CD4-positive, alpha-beta T cell (primary cell): Measurements from ENCODE around the gene MRPS18A. TPM values are rescaled to one million over a fixed set of nuclear protein-coding genes. Genes with fewer than 3 reads are reported as not detected.

Experiments
- ATAC-seq: fragments of 200-7000 bp; cut with Tn5 transposase; one replicate; pipeline ENCODE4 v1.10.0; 2022; ENCODE audit warnings: mild to moderate bottlenecking; ENCODE audit not compliant: poor library complexity
- CTCF ChIA-PET: fragments of 350-600 bp; sonication (Branson Sonifier 250); formaldehyde crosslinking; loops from one replicate; lab custom pipeline; 2021; ENCODE audit warnings: antibody characterized with exemption, inconsistent platforms; lab: Charles Lee
- POLR2A ChIA-PET: fragments of 350-600 bp; sonication (Branson Sonifier 250); formaldehyde crosslinking; loops from one replicate; lab custom pipeline; 2021; ENCODE audit warnings: antibody characterized with exemption, inconsistent platforms; lab: Charles Lee
- DNase-seq, 14 experiments: peaks; one replicate each; pipeline ENCODE4 v3.0.0-alpha.2; 2013 to 2020; ENCODE audit warnings: mixed read lengths in 2 of 14
- H3K27ac ChIP-seq, 2 donors: one replicate each; pipeline versions ENCODE4 v1.5.1 to v1.7.0; 2013; ENCODE audit warnings: low read length in 2 of 2, low read depth in 1 of 2, mild to moderate bottlenecking in 1 of 2
- H3K27me3 ChIP-seq, 2 experiments: 1 replicate in 1 of 2; 2 replicates in 1 of 2; pipeline versions ENCODE4 v1.6.1 to v1.7.0; 2013; ENCODE audit warnings: low read length in 2 of 2, control low read depth in 1 of 2, mild to moderate bottlenecking in 1 of 2, moderate library complexity in 1 of 2; ENCODE audit not compliant: insufficient read depth in 2 of 2, control insufficient read depth in 1 of 2
- H3K36me3 ChIP-seq: one replicate; pipeline ENCODE4 v1.6.1; 2013; ENCODE audit warnings: low read length, control low read depth; ENCODE audit not compliant: insufficient read depth
- H3K4me1 ChIP-seq: one replicate; pipeline ENCODE4 v1.6.1; 2013; ENCODE audit warnings: low read length, control low read depth; ENCODE audit not compliant: insufficient read depth
- H3K4me3 ChIP-seq: one replicate; pipeline ENCODE4 v1.5.1; 2013; ENCODE audit warnings: mild to moderate bottlenecking, low read length, moderate library complexity
- H3K9me3 ChIP-seq, 2 experiments: 1 replicate in 1 of 2; 2 replicates in 1 of 2; pipeline versions ENCODE4 v1.6.1 to v1.7.0; 2013; ENCODE audit warnings: low read length in 2 of 2, mild to moderate bottlenecking in 2 of 2, control low read depth in 1 of 2, moderate library complexity in 1 of 2; ENCODE audit not compliant: control insufficient read depth in 1 of 2, insufficient read depth in 1 of 2
- H3K27ac Mint-ChIP-seq: one replicate; pipeline ENCODE4 v1.8.0; 2020; ENCODE audit warnings: mixed read lengths
- H3K27me3 Mint-ChIP-seq: one replicate; pipeline ENCODE4 v1.8.0; 2021; ENCODE audit warnings: mixed read lengths
- H3K36me3 Mint-ChIP-seq: one replicate; pipeline ENCODE4 v1.8.0; 2021; ENCODE audit warnings: low read depth, mixed read lengths
- H3K4me1 Mint-ChIP-seq: one replicate; pipeline ENCODE4 v1.8.0; 2021; ENCODE audit warnings: low read depth, mixed read lengths
- H3K4me3 Mint-ChIP-seq: one replicate; pipeline ENCODE4 v1.8.0; 2020; ENCODE audit warnings: mild to moderate bottlenecking, mixed read lengths
- H3K9me3 Mint-ChIP-seq: one replicate; pipeline ENCODE4 v1.8.0; 2020; ENCODE audit warnings: mixed read lengths
- intact Hi-C, 2 experiments: fragments of 100-400 bp; cut with DNase I in 1 of 2; cut with micrococcal nuclease in 1 of 2; formaldehyde crosslinking; loops; one replicate each; pipeline versions ENCODE4 v1.15.1 to v1.9.0; 2023 to 2025; cut with DNase I, micrococcal nuclease
- total RNA-seq, 174 experiments: library from RNA in 2 of 174; stranded (reverse) in 2 of 174; gene quantifications; one replicate each; pipeline ENCODE4 v1.2.3 and lab custom pipeline; 2021 to 2026
- TF ChIP-seq, protein P1 (sequence below): fragments of 200-600 bp; IDR thresholded peaks from one replicate; pipeline ENCODE4 v1.8.0; 2022; ENCODE audit warnings: antibody characterized with exemption, mild to moderate bottlenecking

The MRPS18A gene
- total RNA-seq, 2 experiments from 2014 or later, result 26.1 to 27.7 TPM

- no peaks in the 10 kb centered on the region for H3K36me3 ChIP-seq
- no peak for DNase-seq
- H3K4me1 ChIP-seq, result no peaks in the 10 kb centered on the region
- ChIA-PET CTCF (no interaction called here), POLR2A (no interaction called here)
- no peaks in the 10 kb centered on the region for H3K9me3 Mint-ChIP-seq
- intact Hi-C loops, result no loop called here
- TF ChIP-seq, protein P1, sequence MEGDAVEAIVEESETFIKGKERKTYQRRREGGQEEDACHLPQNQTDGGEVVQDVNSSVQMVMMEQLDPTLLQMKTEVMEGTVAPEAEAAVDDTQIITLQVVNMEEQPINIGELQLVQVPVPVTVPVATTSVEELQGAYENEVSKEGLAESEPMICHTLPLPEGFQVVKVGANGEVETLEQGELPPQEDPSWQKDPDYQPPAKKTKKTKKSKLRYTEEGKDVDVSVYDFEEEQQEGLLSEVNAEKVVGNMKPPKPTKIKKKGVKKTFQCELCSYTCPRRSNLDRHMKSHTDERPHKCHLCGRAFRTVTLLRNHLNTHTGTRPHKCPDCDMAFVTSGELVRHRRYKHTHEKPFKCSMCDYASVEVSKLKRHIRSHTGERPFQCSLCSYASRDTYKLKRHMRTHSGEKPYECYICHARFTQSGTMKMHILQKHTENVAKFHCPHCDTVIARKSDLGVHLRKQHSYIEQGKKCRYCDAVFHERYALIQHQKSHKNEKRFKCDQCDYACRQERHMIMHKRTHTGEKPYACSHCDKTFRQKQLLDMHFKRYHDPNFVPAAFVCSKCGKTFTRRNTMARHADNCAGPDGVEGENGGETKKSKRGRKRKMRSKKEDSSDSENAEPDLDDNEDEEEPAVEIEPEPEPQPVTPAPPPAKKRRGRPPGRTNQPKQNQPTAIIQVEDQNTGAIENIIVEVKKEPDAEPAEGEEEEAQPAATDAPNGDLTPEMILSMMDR, result no peak
- H3K4me3 Mint-ChIP-seq, result no peak overlapping the region
- no peaks in the 10 kb centered on the region for H3K9me3 ChIP-seq
- H3K4me3 ChIP-seq, result no peak overlapping the region
- H3K27ac Mint-ChIP-seq, result no peak overlapping the region
- H3K27me3 ChIP-seq, result peaks cover 0 to 2% of the 10 kb centered on the region in 2 experiments
- H3K36me3 Mint-ChIP-seq, result no peaks in the 10 kb centered on the region
- no peak for ATAC-seq
- peaks cover 20% of the 10 kb centered on the region for H3K27me3 Mint-ChIP-seq
- no peak overlapping the region for H3K27ac ChIP-seq
- H3K4me1 Mint-ChIP-seq, result no peaks in the 10 kb centered on the region
Observed at GRCh38 chr6:43695967-43696291, 8.3 kb upstream of the MRPS18A start.

- peaks cover 20% of the 10 kb centered on the region for H3K27me3 Mint-ChIP-seq
- Histone ChIP-seq H3K4me1 (no peaks in the 10 kb centered on the region), H3K36me3 (no peaks in the 10 kb centered on the region), H3K27me3 (peaks cover 0 to 2% of the 10 kb centered on the region in 2 experiments), H3K4me3 (no peak overlapping the region), H3K27ac (no peak overlapping the region), H3K9me3 (no peaks in the 10 kb centered on the region)
- H3K36me3 Mint-ChIP-seq, result no peaks in the 10 kb centered on the region
- no peak for DNase-seq
- CTCF ChIA-PET, result no interaction called here
- H3K27ac Mint-ChIP-seq, result no peak overlapping the region
- H3K4me1 Mint-ChIP-seq, result no peaks in the 10 kb centered on the region
- POLR2A ChIA-PET, result no interaction called here
- no peak overlapping the region for H3K4me3 Mint-ChIP-seq
- TF ChIP-seq, protein P1, result no peak
- H3K9me3 Mint-ChIP-seq, result no peaks in the 10 kb centered on the region
- no peak for ATAC-seq
- intact Hi-C loops, result no loop called here
Observed at GRCh38 chr6:43695215-43695966, 7.8 kb upstream of the MRPS18A start.

GRCh38 chr6:43689421-43689820 lies 1.8 kb upstream of the MRPS18A start:
- TF ChIP-seq, protein P1, result no peak
- no peak for DNase-seq
- intact Hi-C loops, result loop anchor here in 1 of 2 experiments (5.0 kb wide), 2 partner anchors 1912 to 1952 kb away; partner anchors contain the start of genes FRS3 and TFEB
- no peaks in the 10 kb centered on the region for H3K9me3 ChIP-seq
- H3K9me3 Mint-ChIP-seq, result no peaks in the 10 kb centered on the region
- peaks cover 6% of the 10 kb centered on the region for H3K36me3 ChIP-seq
- H3K27me3 ChIP-seq, result peaks cover 0 to 2% of the 10 kb centered on the region in 2 experiments
- ChIA-PET POLR2A (interaction anchor here (0.7 kb wide), 1 partner anchor 32 kb away, joined by 3 read pairs; no protein-coding TSS in a partner anchor), CTCF (interaction anchor here (3.3 kb wide), 1 partner anchor 22 kb away, joined by 16 read pairs; no protein-coding TSS in a partner anchor)
- H3K4me1 Mint-ChIP-seq, result peaks cover 35% of the 10 kb centered on the region
- H3K27ac Mint-ChIP-seq, result no peak overlapping the region
- peaks cover 22% of the 10 kb centered on the region for H3K4me1 ChIP-seq
- no peak overlapping the region for H3K4me3 ChIP-seq
- peaks cover under 1% of the 10 kb centered on the region for H3K27me3 Mint-ChIP-seq
- ATAC-seq, result no peak
- peak overlapping the region; percentile 96 for H3K4me3 Mint-ChIP-seq
- H3K36me3 Mint-ChIP-seq, result peaks cover 8% of the 10 kb centered on the region
- H3K27ac ChIP-seq, result no peak overlapping the region
